ENCODE data around the gene KRTAP12-4.
"Not testable (repeated sequence)": the region's sequence is repeated elsewhere in the genome, so short reads cannot be mapped to it uniquely, and the experiment has no call there.

The KRTAP12-4 gene, protein sequence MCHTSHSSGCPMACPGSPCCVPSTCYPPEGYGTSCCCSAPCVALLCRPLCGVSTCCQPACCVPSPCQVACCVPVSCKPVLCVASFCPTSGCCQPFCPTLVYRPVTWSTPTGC

GRCh38 chr21:44654576-44655175, at the start of gene KRTAP12-4:
KRTAP12-4 (minus strand) TSS chr21:44654659; CDS start chr21:44654614, 45 bp downstream.
- no peak for DNase-seq (ENCODE audit: low spot score)

GRCh38 chr21:44703731-44704635, 49.5 kb upstream of the KRTAP12-4 start:
- no peak for DNase-seq (ENCODE audit: low spot score)

DNA sequence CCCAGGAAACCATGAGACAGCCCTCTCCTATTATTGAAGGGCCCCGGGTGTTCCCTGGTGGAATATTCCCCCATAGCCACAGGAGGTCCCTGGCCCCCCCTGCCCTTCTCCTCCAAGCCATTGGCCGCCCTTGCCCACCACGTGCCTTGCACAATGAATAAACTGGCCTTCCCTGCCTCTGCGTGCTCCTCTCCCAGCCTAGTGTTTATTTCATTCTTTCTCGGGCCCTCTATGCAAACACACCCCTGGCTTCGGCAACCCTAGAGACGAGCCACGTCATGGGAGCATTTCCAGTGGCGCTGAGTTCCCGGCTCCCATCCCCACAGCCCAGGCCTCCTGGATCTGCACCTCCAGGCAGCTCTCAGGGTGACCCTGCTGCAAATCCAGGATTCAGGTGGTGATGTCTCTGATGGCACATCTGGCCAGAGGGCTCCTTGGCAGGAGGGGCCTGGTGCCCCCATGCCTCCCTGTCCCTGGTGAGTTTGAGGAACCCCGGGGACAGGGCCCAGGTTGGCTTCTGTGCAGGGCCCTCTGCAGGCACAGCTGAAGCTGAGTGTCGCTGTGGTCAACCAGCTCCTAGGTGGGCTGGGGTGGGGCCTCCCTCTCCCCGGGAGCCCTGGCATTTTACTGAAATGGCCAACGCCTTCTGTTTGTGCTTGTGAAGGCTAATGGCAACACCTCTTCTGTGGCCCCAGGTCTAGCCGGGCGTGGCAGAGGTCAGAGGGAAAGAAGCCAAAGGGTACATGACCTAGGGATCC, 48.7 kb upstream of the KRTAP12-4 start:
- no peak for DNase-seq (ENCODE audit: low spot score)

GRCh38 chr21:44702111-44702972, 47.9 kb upstream of the KRTAP12-4 start:
- DNase-seq (ENCODE audit: low spot score), result no peak

DNA sequence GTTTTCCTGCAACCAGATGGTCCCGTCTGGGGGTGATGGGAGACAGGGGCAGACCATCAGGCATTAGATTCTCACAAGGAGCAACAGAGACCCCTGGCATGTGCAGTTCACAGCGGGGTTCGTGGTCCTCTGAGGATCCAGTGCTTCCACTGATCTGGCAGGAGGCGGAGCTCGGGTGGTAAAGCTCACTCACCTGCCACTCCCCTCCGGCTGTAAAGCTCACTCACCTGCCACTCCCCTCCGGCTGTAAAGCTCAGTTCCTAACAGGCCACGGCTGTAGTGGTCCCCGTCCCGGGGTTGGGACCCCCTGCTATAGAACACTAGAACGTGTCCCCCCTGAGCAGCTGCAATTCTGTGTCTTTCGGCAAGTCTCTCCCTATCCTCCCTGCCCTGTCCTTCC, 47.1 kb upstream of the KRTAP12-4 start:
- no peak for DNase-seq (ENCODE audit: low spot score)

DNA sequence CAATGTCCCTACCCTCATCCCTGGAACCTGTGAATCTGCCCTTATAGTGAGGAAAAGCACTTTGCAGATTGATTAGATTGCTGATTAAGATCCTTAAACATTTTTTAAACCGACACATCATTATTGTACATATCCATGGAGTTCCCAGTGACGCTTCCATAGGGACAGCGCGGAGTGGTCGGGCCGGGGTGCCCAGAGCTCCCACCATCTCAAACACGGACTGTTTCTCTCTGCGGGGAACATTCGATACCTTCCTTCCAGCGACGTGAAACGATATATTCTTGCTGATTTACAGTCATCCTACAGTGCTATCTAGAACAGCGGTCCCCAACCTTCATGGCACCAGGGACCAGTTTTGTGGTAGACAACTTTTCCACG, 46.6 kb upstream of the KRTAP12-4 start:
- no peak for DNase-seq (ENCODE audit: low spot score)

GRCh38 chr21:44700101-44701022, 45.9 kb upstream of the KRTAP12-4 start:
- DNase-seq (ENCODE audit: low spot score), result no peak

DNA sequence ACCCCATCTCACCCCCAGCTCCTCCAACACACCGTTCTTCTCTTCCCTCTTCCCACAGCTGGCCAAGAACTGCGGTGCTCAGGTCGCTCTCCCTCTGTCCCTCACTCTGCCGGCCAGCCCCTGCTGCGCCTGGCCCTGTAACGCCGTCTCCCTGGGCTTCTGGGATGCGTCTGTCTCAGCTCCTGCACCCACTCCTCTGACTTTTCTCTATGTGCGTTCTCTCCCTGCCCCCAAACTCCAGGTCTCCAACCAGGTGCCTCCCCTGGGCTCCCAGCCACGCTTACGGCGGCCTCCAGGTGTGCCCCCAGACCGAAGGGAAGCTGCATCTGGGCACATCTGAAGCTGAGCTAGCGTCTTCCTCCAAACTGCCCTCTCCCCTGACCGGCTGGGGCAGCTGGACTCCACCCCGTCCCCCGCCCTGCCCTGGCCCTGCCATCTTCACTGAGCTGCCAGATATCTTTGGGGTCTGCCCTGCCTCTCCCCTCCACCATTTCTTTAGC, 45.1 kb upstream of the KRTAP12-4 start:
- no peak for DNase-seq (ENCODE audit: low spot score)

DNA sequence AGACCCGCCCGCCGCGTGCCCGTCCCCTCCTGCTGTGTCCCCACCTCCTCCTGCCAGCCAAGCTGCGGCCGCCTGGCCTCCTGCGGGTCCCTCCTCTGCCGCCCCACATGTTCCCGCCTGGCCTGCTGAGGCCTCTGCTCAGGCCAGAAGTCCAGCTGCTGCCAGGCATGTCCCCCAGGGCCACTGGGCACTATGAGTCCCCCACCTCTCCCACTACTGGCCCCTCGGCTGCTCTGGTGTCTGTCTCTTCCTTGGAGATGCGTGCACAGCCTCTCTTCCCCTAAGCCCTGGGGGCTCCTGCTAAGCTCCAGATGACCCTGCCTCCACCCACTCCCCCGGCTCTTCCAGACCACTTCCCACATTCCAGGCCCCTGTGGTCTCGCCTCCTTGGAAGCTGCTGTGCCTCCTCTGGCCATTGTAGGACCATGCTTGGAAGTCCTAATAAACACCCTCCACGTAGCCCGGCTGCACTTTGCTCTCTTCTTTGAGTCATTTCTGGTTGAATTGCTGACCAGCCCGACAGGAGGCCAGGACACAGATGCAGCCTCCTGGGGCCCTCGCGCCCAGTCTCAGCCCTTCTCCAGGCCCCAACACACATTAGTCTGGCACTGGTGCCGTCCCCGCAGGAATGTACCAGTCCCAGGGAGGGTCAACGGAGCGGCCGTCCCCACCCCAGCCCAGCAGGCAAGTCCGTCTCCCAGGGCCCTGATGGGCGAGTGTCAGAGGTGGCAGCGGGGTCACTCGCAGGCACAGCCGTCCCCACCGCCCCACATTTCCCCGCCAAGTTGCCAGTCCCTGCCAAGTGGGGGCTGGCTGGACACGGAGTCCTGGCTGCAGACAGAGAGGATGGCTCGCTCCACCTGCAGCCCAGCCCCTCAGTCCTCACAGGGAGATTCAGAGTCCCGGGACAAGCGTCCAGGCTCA, 43.6 kb upstream of the KRTAP12-4 start:
- DNase-seq (ENCODE audit: low spot score), result no peak

- not testable (repeated sequence) for DNase-seq (ENCODE audit: low spot score)
These were observed 42.8 kb upstream of the KRTAP12-4 start, which contains the start of gene KRTAP10-12 for GRCh38 chr21:44697172-44697810. KRTAP10-12 (plus strand) TSS chr21:44697172; CDS start chr21:44697202, 30 bp downstream.

DNA sequence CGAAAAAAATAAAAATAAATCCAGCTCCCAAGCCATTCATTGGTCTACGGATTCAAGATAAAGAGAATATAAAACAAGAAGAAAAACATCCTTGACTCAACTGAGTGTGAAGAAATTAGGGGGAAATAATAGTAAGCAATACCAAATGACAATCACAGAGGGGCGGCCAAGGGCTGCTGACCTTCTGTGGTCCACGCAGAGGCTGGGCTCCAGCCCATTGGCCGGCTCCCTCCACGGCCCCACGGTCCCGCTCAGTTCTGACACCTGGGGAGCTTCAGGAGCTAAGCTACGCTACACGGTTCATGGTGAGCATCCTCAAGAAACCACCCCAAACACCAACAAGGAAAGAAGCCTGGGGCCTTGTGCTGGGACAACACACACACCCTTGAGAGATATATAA, 42.1 kb upstream of the KRTAP12-4 start:
- DNase-seq (ENCODE audit: low spot score), result no peak

- DNase-seq (ENCODE audit: low spot score), result no peak
These were observed 41.2 kb upstream of the KRTAP12-4 start for GRCh38 chr21:44695641-44696040.

GRCh38 chr21:44695184-44695583, 40.7 kb upstream of the KRTAP12-4 start:
- DNase-seq (ENCODE audit: low spot score), result no peak

DNA sequence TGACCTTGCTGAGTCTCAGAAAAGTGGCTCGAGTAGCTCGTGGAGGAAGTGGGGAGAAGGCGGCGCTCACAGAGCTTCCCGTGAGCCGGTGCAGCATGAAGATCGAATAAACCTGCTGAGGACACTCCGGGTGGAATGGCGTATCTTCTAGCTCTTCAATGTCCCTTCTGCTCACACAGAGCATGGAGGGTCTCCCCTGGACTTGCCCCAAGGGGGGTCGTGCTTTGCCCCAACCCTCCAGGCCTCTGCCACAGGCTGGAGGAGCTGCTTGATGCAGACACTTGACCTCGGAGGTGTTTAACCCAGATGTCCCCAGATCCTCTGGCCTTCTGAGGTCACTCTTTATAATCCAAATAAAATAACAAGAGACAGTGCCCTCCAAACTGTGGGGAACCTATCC, 40.3 kb upstream of the KRTAP12-4 start:
- DNase-seq (ENCODE audit: low spot score), result no peak

- no peak for DNase-seq (ENCODE audit: low spot score)
These were observed 38.5 kb upstream of the KRTAP12-4 start for GRCh38 chr21:44692798-44693512.

GRCh38 chr21:44691686-44692085, 37.2 kb upstream of the KRTAP12-4 start:
- no peak for DNase-seq (ENCODE audit: low spot score)

DNA sequence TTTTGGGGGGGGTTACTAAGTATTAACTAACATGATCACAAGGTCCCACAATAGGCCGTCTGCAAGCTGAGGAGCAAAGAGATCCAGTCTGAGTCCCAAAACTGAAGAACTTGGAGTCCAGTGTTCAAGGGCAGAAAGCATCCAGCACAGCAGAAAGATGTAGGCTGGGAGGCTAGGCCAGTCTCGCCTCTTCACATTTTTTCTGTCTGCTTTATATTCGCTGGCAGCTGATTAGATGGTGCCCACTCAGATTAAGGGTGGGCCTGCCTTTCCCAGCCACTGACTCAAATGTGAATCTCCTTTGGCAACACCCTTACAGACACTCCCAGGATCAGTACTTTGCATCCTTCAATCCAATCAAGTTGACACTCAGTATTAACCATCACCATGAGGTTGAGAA, 35.3 kb upstream of the KRTAP12-4 start:
- not testable (repeated sequence) for DNase-seq (ENCODE audit: low spot score)

DNA sequence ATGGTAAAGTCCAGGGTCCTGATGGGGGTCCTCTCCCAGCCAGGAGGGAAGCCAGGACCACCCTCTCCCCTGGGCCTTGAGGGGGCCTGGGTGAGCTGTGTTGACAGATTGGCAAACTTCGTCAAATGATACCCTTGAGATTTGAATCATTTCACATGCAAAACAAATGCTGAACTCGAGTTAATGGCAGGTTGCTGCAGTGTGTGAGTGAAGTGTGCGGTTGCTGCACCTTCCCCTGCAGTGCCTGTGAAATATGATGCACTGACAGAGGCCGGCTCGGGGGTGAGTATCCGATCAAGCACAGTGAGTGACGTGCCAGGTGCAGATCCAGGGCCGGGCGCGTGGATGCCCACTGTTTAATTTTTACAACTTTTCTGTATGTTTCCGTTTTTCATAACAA, 33.2 kb upstream of the KRTAP12-4 start:
- DNase-seq (ENCODE audit: low spot score), result no peak

Measured in Ammon's horn (tissue), 1 donor.